Pulmonary artery endothelial cell (primary cell): ENCODE results near the gene FBXL5. TPM values are rescaled to one million over a fixed set of nuclear protein-coding genes. Genes with fewer than 3 reads are reported as not detected.

Experiments used
- DNase-seq: peaks from one replicate; pipeline ENCODE4 v3.0.0-alpha.2; 2011; ENCODE audit warnings: low read depth, low spot score
- total RNA-seq: library from RNA; depleted of rRNA; stranded (reverse); fragments of >200 nt; gene quantifications from 2 replicates; pipeline ENCODE4 v1.2.3, GENCODE V29; 2014

The FBXL5 gene
- total RNA-seq, 1 donor from 2014 or later: 71.3 TPM

- DNase-seq: no peak
These were observed 93.0 kb downstream of the FBXL5 start for GRCh38 chr4:15562114-15562513.

- no peak for DNase-seq
These were observed 96.6 kb downstream of the FBXL5 start for GRCh38 chr4:15558561-15558960.

GRCh38 chr4:15557786-15558550, 97.2 kb downstream of the FBXL5 start:
- no peak for DNase-seq

- no peak for DNase-seq
These were observed 98.6 kb downstream of the FBXL5 start for GRCh38 chr4:15556511-15557092.

Other genes starting within 250 kb of the FBXL5 start
- under 0.01 TPM in 1 of 2 replicates, not detected in the other for gene C1QTNF7, start 227.3 kb downstream of the FBXL5 start, total RNA-seq
- 12.3 and 13.2 TPM in 2 replicates for gene CC2D2A, start 185.5 kb downstream of the FBXL5 start, total RNA-seq
- 16.0 and 16.6 TPM in 2 replicates for gene FAM200B, start 26.5 kb upstream of the FBXL5 start, total RNA-seq
- gene BST1, start 47.7 kb upstream of the FBXL5 start, total RNA-seq: 19.2 and 23.8 TPM in 2 replicates
- 0.04 and 0.07 TPM in 2 replicates for gene CD38, start 123.0 kb upstream of the FBXL5 start, total RNA-seq